HG02943 (cell line): ENCODE data around the gene REPS1.

Source experiments
- ATAC-seq: cut with Tn5 transposase; IDR thresholded peaks from one replicate; pipeline ENCODE4 v1.9.1; 2021; ENCODE audit warnings: mild to moderate bottlenecking, low read depth, moderate library complexity; ENCODE audit not compliant: unreplicated experiment

Gene REPS1

GRCh38 chr6:138972226-138972665 is 15.8 kb downstream of the REPS1 start:
- no peak for ATAC-seq

GRCh38 chr6:138971601-138972000 is 16.5 kb downstream of the REPS1 start:
- no peak for ATAC-seq

- no peak for ATAC-seq
Measured at GRCh38 chr6:138970856-138971425, 17.1 kb downstream of the REPS1 start.

- ATAC-seq, result no peak
Measured at GRCh38 chr6:138970159-138970558, 17.9 kb downstream of the REPS1 start.

- ATAC-seq, result no peak
Measured at GRCh38 chr6:138966870-138967269, 21.2 kb downstream of the REPS1 start.

GRCh38 chr6:138965971-138966370 is 22.1 kb downstream of the REPS1 start:
- no peak for ATAC-seq

GRCh38 chr6:138965291-138965874 is 22.7 kb downstream of the REPS1 start:
- no peak for ATAC-seq

GRCh38 chr6:138964012-138964411 is 24.0 kb downstream of the REPS1 start:
- no peak for ATAC-seq

- no peak for ATAC-seq
Measured at GRCh38 chr6:138963531-138963930, 24.5 kb downstream of the REPS1 start.

- no peak for ATAC-seq
Measured at GRCh38 chr6:138963119-138963518, 24.9 kb downstream of the REPS1 start.

GRCh38 chr6:138959521-138959920 is 28.5 kb downstream of the REPS1 start:
- no peak for ATAC-seq

- no peak for ATAC-seq
Measured at GRCh38 chr6:138958595-138958994, 29.5 kb downstream of the REPS1 start.

GRCh38 chr6:138957903-138958302 is 30.1 kb downstream of the REPS1 start:
- ATAC-seq, result no peak

GRCh38 chr6:138957484-138957883 is 30.6 kb downstream of the REPS1 start:
- no peak for ATAC-seq

GRCh38 chr6:138956244-138956924 is 31.7 kb downstream of the REPS1 start:
- ATAC-seq, result no peak

GRCh38 chr6:138955262-138955661 is 32.8 kb downstream of the REPS1 start:
- ATAC-seq, result no peak

- no peak for ATAC-seq
Measured at GRCh38 chr6:138953451-138953850, 34.6 kb downstream of the REPS1 start.

- no peak for ATAC-seq
Measured at GRCh38 chr6:138948546-138949179, 39.4 kb downstream of the REPS1 start.

- no peak for ATAC-seq
Measured at GRCh38 chr6:138948004-138948403, 40.0 kb downstream of the REPS1 start.

GRCh38 chr6:138945354-138945753 is 42.7 kb downstream of the REPS1 start:
- ATAC-seq, result no peak

- ATAC-seq, result no peak
Measured at GRCh38 chr6:138944412-138944811, 43.6 kb downstream of the REPS1 start.
